Thyroid gland (tissue), 4 donors: Measurements from ENCODE around the gene EXOC1.

Source experiments
- POLR2A ChIP-seq, 2 donors: fragments of 450-650 bp; IDR thresholded peaks; one replicate each; pipeline ENCODE4 v1.6.1; 2017; ENCODE audit warnings: antibody characterized with exemption in 2 of 2, mild to moderate bottlenecking in 2 of 2, moderate library complexity in 1 of 2
- TF ChIP-seq, protein P1 (sequence below), 6 experiments: fragments of 200-600 bp in 3 of 6; fragments of 450-650 bp in 3 of 6; sonication (generic) in 3 of 6; IDR thresholded peaks; one replicate each; pipeline ENCODE4 v1.5.1; 2016 to 2019; ENCODE audit warnings: antibody characterized with exemption in 6 of 6, mild to moderate bottlenecking in 2 of 6, inconsistent platforms in 1 of 6, moderate library complexity in 1 of 6

DNA sequence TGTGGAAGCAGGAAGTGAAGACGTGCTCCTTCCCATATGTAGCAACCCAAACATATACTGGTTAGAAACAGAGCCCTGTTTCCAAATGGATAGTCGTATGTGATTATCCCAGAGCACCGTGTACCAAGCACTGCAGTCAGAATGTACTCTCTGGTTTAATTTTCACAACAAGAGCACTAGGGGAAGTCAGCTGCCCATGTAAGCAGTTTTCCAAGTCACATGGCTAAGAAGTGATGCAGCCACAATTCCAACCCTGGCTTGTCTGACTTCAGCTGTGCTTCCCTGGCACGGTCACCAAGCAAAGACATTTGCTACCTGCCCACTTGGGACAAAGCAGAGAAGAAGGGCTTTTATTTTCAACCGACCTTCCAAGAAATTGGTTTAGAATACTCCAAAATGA, 67.1 kb downstream of the EXOC1 start:
- TF ChIP-seq, protein P1, sequence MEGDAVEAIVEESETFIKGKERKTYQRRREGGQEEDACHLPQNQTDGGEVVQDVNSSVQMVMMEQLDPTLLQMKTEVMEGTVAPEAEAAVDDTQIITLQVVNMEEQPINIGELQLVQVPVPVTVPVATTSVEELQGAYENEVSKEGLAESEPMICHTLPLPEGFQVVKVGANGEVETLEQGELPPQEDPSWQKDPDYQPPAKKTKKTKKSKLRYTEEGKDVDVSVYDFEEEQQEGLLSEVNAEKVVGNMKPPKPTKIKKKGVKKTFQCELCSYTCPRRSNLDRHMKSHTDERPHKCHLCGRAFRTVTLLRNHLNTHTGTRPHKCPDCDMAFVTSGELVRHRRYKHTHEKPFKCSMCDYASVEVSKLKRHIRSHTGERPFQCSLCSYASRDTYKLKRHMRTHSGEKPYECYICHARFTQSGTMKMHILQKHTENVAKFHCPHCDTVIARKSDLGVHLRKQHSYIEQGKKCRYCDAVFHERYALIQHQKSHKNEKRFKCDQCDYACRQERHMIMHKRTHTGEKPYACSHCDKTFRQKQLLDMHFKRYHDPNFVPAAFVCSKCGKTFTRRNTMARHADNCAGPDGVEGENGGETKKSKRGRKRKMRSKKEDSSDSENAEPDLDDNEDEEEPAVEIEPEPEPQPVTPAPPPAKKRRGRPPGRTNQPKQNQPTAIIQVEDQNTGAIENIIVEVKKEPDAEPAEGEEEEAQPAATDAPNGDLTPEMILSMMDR (IDR thresholded peaks at IDR 0.05): no peak
- TF ChIP-seq POLR2A (IDR thresholded peaks at IDR 0.05): no peak
